H4 (cell line): ENCODE measurements around the gene VCX2. TPM values are rescaled to one million over a fixed set of nuclear protein-coding genes. Genes with fewer than 3 reads are reported as not detected.
"Not testable (repeated sequence)": the region's sequence is repeated elsewhere in the genome, so short reads cannot be mapped to it uniquely, and the experiment has no call there.

Source experiments
- DNase-seq: peaks from one replicate; pipeline ENCODE4 v3.0.0-alpha.2; 2015; ENCODE audit warnings: low spot score
- total RNA-seq: library from RNA; depleted of rRNA; stranded (reverse); fragments of >200 nt; shearing (Covaris generic); gene quantifications from 2 replicates; pipeline ENCODE4 v1.2.3, GENCODE V29; 2014; rRNA removed

Gene VCX2
- 0.29 and 3.2 TPM in 2 replicates for total RNA-seq

GRCh38 chrX:8171169-8171568, at the start of gene VCX2:
VCX2 (minus strand) TSS chrX:8171267; CDS start chrX:8170643, 624 bp downstream.
- DNase-seq: not testable (repeated sequence)

GRCh38 chrX:8204943-8205342, 33.9 kb upstream of the VCX2 start:
- no peak for DNase-seq

DNA sequence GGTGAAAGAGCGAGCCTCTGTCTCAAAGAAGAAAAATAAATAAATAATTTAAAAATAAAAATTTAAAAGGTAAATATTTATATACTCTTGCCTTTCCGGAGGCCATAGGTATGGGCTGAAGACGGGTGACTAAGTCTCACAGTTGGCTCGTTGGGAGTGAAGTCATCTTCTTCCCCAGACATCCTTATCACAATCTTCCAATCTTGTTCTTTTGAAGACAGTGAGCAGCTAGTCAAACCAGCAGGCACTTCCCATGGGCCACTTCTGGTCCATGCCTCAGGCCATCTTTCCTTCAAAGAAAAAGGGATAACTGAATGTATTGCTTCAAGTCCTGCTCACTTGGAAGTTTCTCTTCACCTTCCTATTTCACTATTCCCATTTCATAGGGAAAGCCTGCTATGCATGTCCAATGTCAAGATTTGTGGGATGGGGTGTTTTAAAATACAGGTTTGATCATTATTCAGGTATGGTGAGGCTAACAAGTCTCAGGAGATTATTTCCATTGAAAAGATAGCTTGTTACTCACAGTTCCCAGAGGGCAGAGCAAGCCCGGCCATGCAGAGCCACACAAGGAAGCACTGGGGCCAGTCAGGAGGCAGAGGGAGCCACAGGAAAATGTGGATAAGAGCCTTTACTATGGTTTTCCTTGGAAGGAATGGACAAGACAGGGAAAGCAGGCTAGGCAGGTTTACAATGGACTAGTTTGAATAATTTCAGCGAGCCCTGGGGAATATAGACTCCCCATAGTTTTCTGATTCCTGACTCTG, 33.3 kb upstream of the VCX2 start:
- DNase-seq: peak; percentile 3

- peak; percentile 87 for DNase-seq
Observed at GRCh38 chrX:8201896-8202331, 30.8 kb upstream of the VCX2 start.

GRCh38 chrX:8196776-8197175, 25.7 kb upstream of the VCX2 start:
- no peak for DNase-seq

DNA sequence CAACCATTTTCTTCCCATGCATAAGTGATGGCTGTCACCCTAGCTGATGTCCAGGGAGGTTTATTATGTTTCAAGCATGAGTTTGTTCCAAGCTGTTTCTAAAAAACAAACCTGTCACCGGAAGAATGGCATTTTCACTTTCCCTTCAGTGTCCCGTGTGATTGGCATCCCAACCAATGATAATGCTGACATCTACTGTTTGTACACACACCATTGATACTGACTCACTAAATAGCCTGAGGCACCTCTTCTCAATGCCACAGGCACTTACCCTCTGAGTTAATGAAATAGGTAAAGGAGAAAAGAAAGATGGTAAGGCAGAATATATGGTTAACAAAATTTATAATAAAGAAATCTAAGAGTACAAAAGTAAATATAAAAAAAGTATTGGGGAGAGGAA, 23.1 kb upstream of the VCX2 start:
- DNase-seq: peak; percentile 9

DNA sequence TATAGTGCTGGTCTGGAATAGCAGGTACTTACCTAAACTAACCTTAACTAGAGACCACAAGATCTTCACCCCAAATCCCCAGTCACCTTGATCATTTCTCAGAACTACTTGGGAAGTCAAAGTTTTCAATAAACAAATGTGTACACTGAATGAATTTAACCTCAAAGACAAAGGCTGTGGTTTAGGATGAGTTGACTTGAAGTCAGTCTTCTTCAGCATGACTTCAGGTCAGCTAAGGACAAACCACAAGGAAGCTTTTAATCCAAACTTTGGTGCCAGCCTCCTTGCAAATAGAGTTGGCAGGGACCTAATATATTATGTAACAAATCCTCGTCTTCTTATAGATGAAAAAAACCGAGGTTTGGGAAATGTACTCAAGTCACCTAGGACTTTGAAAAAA, 21.2 kb upstream of the VCX2 start:
- peak; percentile 35 for DNase-seq

- DNase-seq: peak; percentile 61
Observed at GRCh38 chrX:8191022-8191421, 20.0 kb upstream of the VCX2 start.

DNA sequence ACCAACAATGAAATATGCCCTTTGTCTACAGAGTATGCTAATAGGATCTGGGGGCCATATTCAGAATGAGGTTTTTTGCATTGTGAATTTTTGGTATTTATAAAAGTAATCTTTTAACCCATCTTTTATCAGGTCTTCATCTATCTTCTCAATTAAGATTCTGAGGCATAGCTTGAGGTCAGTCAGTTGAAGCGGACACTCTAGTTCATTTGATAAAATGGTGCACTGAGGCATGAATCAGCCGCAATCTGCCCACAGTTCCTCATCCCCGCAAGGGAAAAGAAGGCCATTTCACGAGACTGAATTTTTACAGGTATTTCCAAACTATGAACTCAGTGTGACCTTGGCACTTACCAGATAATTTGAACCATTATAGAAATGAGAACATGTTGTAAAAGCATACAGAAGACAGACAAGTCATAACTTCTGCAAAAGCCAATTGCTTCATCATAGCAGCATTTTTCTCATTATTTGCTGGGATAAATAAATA, 19.3 kb upstream of the VCX2 start:
- DNase-seq: no peak

DNA sequence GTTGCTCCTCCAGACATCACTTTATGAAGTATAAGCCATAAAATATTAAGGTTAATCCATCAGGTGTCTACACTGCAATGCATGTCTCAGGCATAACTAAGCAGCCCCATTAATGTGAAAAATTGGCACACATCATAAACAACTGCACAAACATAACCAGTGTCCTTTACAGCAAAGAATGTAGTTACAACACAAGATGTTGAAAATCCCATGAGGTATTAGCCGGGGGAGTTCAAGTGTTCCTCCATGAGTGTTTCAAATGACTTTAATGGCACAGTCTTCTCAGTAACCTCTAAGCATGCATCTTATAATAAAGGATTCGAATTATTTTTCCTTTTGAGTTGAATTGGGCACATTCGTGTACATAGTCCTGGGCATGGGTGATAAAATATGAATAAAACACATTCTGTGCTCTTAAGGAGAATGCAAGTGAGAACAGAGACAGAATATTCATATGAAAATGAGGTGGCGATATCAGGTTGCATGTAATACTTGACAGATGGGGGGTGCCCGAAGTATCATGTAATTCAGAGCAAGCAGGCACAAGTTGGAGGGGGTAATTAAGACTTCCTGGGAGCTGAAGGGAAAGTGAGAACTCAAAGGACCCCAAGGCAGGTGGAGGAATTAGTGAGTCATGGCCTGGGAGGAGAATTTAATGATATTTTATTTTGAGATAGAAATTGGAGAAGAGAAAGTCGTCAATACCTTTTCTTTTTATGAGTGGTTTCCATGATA, 18.2 kb upstream of the VCX2 start:
- DNase-seq: no peak

- peak; percentile 27 for DNase-seq
Observed at GRCh38 chrX:8183346-8183745, 12.3 kb upstream of the VCX2 start.

- DNase-seq: no peak
Observed at GRCh38 chrX:8179656-8180055, 8.6 kb upstream of the VCX2 start.

DNA sequence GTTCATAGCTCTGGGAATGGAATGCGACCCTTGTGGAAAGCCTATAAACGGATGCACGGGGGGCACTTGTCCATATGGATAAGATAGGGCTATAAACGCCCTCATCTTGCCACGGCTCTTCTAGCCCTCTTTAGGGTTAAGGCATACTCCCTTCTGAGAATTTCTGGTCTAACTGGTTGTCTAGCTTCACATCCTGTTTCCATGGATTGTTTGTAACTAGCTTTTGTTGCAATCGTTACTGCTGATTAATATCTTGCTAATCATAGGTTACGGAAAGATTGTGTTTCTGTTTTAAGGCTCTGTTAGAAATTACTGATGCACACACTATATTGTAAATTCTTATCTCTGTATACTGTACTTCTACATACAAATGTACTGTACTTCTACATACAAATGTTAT, 17.1 kb downstream of the VCX2 start:
- DNase-seq: not testable (repeated sequence)

DNA sequence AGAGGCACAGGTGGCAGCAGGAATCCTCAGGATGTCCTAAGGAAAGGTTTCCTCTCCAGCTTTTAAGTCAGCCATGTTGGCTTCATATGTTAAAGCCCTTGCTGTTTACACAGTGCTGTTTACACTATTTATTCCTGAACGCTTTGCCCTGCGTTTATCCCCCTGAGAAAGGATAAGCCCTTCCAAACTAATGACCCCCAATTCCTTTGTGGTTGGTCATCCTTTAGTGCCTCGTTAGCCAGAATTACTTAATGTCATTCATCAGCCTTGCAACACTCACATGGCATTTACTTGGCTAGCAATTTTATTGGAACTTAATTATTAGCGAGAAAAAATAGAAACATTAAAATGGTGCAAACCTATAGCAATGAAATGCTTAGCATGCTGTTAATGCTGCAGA, 23.8 kb downstream of the VCX2 start:
- DNase-seq: no peak

GRCh38 chrX:8144925-8145324, 26.1 kb downstream of the VCX2 start:
- DNase-seq: no peak

- DNase-seq: no peak
Observed at GRCh38 chrX:8141896-8142295, 29.2 kb downstream of the VCX2 start.

DNA sequence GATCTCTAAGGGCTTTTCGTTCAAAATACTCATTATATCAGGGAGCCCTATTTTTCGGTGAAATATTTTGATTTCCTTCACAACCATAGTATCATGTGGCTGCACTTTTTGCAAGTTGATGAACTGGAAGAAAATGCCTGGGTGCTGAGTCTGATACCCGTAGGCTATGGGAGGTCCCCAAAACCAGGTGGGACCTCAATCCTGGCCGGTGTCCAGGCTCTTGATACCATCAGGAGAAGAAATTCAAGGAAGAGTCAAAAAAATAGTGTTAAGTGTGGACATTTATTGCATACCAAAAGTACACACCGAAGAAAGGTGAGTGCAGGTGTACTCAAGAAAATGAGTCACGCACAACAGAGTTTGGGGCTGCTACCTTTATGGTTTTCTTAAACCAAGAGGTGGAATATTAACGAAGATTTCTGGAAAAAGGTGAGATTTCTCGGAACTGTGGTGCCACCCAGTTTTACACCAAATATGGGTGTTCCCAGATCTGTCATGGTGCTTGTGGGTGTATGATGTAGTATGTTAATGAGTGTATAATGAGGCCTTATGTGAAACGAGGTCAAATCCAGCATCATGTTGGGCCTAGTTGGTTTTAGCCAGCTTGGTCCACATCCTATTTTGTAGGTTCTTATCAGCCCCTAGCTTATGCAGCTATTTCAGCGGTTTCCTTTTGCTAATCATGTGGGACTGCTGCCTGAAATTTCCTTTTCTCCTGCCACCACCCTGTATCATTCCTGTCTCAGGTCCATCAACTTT, 29.9 kb downstream of the VCX2 start:
- DNase-seq: no peak

- no peak for DNase-seq
Observed at GRCh38 chrX:8139716-8140115, 31.4 kb downstream of the VCX2 start.

DNA sequence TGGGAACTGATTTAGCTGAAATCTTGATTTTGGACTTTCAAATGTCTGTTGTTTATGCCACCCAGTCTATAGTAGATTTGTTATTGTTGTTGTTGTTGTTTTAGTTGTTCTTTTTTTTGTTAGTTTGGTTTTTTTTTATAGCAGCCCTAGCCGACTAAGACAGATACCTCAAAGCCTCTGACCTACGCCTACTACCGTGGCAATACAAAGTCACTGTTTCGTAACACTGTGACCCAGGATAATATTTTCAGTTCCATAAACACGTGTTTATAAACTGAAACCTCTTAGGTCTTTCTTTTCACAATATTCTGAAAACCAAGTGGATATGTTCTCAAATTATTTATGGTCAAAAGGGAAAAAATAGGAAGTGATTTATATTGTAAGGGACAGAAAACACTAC, 32.8 kb downstream of the VCX2 start:
- no peak for DNase-seq

DNA sequence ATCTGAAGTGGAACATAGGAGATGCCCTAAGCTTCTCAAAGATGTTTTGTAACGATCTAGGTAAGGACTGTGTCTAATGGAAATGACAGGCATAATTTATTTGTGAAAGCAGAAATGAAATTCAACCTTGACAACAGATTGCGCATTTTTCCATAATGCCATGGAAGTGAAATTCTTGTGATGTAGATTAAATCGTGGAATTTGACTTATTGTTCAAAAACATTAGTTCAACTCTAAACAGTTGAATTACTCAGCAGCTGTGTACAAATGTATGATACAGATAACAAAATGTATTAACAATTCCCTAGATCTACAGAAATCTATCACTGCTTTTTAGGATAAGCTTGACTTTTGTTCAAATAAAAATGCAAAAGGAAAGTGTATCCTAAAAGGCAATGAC, 44.4 kb downstream of the VCX2 start:
- no peak for DNase-seq

- no peak for DNase-seq
Observed at GRCh38 chrX:8126092-8126491, 45.0 kb downstream of the VCX2 start.

DNA sequence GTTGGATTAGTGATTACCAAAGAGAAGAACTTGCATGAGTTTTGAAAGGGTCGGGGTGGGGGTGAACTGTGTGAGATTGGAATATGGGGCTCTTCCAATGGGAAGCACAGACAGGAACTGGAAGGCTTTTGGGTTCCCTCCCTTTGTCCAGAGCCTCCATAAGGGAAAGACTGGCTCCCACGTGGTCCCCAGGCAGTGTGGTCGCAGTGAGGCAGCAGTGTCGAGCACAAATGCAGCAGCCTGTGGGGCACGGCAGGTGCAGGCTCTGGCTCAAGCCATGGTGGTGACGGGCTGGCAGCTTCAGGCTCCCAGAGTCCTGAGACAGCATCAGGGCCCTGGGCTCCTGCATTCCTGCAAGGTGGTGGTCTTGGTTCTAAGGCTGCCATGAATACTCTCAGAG, 45.5 kb downstream of the VCX2 start:
- DNase-seq: no peak
